Measurements from ENCODE around the gene HSPBP1.

DNA sequence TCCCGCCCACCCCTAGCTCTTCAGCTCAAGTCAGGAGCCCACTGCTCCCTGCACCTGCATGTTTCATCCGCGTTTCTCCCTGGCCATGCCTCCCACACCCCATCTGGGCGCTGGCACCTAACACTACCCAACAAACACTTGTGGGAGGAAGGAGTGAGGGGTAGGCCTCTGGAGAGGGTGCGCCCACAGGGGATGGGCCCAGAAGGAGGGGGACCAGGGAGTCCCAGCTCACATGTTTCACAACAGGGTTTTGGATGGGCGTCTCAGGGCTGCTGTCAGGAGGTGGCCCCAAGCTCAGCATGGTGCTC, 39.2 kb downstream of the HSPBP1 start:
- TF ChIP-seq POLR2AphosphoS5 (IDR thresholded peaks at IDR 0.05; ENCODE audit: low read depth, low read length) (no peak), TAF1 (IDR thresholded peaks at IDR 0.05; ENCODE audit: borderline replicate concordance, insufficient read depth, low read length) (no peak), SIN3A (IDR thresholded peaks at IDR 0.05; ENCODE audit: borderline replicate concordance, insufficient read depth, low read length) (no peak)
- TF ChIP-seq, protein P1, sequence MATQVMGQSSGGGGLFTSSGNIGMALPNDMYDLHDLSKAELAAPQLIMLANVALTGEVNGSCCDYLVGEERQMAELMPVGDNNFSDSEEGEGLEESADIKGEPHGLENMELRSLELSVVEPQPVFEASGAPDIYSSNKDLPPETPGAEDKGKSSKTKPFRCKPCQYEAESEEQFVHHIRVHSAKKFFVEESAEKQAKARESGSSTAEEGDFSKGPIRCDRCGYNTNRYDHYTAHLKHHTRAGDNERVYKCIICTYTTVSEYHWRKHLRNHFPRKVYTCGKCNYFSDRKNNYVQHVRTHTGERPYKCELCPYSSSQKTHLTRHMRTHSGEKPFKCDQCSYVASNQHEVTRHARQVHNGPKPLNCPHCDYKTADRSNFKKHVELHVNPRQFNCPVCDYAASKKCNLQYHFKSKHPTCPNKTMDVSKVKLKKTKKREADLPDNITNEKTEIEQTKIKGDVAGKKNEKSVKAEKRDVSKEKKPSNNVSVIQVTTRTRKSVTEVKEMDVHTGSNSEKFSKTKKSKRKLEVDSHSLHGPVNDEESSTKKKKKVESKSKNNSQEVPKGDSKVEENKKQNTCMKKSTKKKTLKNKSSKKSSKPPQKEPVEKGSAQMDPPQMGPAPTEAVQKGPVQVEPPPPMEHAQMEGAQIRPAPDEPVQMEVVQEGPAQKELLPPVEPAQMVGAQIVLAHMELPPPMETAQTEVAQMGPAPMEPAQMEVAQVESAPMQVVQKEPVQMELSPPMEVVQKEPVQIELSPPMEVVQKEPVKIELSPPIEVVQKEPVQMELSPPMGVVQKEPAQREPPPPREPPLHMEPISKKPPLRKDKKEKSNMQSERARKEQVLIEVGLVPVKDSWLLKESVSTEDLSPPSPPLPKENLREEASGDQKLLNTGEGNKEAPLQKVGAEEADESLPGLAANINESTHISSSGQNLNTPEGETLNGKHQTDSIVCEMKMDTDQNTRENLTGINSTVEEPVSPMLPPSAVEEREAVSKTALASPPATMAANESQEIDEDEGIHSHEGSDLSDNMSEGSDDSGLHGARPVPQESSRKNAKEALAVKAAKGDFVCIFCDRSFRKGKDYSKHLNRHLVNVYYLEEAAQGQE (IDR thresholded peaks at IDR 0.05; ENCODE audit: insufficient read depth in 1 of 2, low read depth in 2 of 2, low read length in 2 of 2) = no peak
